ENCODE data around the gene LYRM9. TPM values are rescaled to one million over a fixed set of nuclear protein-coding genes. Genes with fewer than 3 reads are reported as not detected.

LYRM9 gene
- polyA plus RNA-seq, 1 donor from 2014 or later: 83.8 TPM

- Histone ChIP-seq H3K4me2 (ENCODE audit: low read length) (no peak overlapping the region), H3K36me3 (ENCODE audit: insufficient read depth, low read length) (no peaks in the 10 kb centered on the region), H3F3A (ENCODE audit: insufficient read depth, low read length, poor library complexity, severe bottlenecking) (no peaks in the 10 kb centered on the region), H2AFZ (ENCODE audit: low read depth, low read length) (peak overlapping the region; percentile 4), H3K27ac (ENCODE audit: low read length) (no peak overlapping the region), H4K20me1 (ENCODE audit: insufficient read depth) (no peaks in the 10 kb centered on the region), H3K9ac (ENCODE audit: low read length) (peak overlapping the region; percentile 22), H3K27me3 (ENCODE audit: insufficient read depth, low read depth, low read length) (no peaks in the 10 kb centered on the region), H3K79me2 (replicated peaks; ENCODE audit: insufficient read depth, low read length) (no peaks in the 10 kb centered on the region), H3K9me2 (ENCODE audit: insufficient read depth, low read length) (no peaks in the 10 kb centered on the region), H3K9me3 (ENCODE audit: low read length) (no peaks in the 10 kb centered on the region), H3K4me3 (ENCODE audit: low read length) (no peak overlapping the region)
- no peak for TF ChIP-seq EP300 (conservative IDR thresholded peaks at IDR 0.05; ENCODE audit: poor library complexity, severe bottlenecking)
- no peak for TF ChIP-seq EZH2 (IDR thresholded peaks at IDR 0.05; ENCODE audit: borderline replicate concordance, insufficient read depth, low read length, poor library complexity, severe bottlenecking)
- TF ChIP-seq REST (IDR thresholded peaks at IDR 0.05; ENCODE audit: borderline replicate concordance): no peak
- TF ChIP-seq RAD21 (conservative IDR thresholded peaks at IDR 0.05): no peak
- no peak for TF ChIP-seq TAF1 (IDR thresholded peaks at IDR 0.05; ENCODE audit: low read depth)
- TF ChIP-seq CTCF (IDR thresholded peaks at IDR 0.05; ENCODE audit: poor library complexity, severe bottlenecking): no peak
- TF ChIP-seq MXI1 (conservative IDR thresholded peaks at IDR 0.05; ENCODE audit: poor library complexity, severe bottlenecking): no peak
- TF ChIP-seq POLR2AphosphoS5 (IDR thresholded peaks at IDR 0.05): no peak
- no peak for TF ChIP-seq SMC3 (conservative IDR thresholded peaks at IDR 0.05; ENCODE audit: poor library complexity)
Observed at GRCh38 chr17:27905447-27906225, 12.5 kb upstream of the LYRM9 start.

DNA sequence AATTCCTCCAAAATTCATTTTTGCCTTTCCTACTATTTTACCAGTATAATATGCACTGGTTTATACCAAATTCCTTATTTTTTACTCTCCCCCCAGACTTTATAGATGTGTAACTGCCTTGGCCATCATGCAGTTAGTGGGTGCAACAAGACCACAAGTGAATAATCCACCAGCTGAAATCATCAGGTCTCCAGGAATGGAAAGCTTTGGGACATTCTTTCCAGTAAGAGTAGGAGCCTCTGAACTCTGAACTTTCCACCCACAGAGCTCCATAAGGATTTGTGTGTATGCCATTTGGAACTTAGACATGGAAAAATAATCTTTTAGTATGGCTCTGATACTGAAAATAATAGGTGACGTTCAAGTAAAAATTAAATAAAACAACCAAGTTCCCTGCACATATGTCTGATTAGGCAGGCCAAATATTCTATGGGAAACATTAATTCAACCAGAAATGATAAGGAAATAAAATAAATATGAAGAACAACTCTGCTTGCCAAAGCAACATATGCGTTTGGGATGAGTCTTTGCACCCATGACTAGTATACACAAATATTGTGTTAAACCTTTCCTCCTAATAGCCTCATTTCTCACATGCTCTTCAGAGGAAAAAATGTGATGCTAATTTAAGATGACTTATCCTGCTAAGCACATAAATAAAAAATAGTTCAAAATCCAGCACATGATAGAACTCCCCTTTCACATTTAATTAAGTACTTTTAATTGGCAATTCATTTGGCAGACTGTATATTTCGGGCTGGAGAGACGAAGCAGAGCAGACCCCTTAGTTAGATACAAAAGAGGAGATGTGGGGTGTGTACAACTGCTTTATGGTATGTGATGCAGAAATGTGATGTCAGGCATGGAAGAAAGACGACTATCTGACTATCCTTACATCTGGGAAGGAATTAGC, 11.6 kb upstream of the LYRM9 start:
- TF ChIP-seq TAF1 (IDR thresholded peaks at IDR 0.05; ENCODE audit: low read depth): no peak
- no peak for TF ChIP-seq CTCF (IDR thresholded peaks at IDR 0.05; ENCODE audit: poor library complexity, severe bottlenecking)
- TF ChIP-seq EZH2 (IDR thresholded peaks at IDR 0.05; ENCODE audit: borderline replicate concordance, insufficient read depth, low read length, poor library complexity, severe bottlenecking): no peak
- no peak for TF ChIP-seq POLR2AphosphoS5 (IDR thresholded peaks at IDR 0.05)
- TF ChIP-seq MXI1 (conservative IDR thresholded peaks at IDR 0.05; ENCODE audit: poor library complexity, severe bottlenecking): no peak
- no peak for TF ChIP-seq REST (IDR thresholded peaks at IDR 0.05; ENCODE audit: borderline replicate concordance)
- no peak for TF ChIP-seq EP300 (conservative IDR thresholded peaks at IDR 0.05; ENCODE audit: poor library complexity, severe bottlenecking)
- TF ChIP-seq SMC3 (conservative IDR thresholded peaks at IDR 0.05; ENCODE audit: poor library complexity): no peak
- TF ChIP-seq RAD21 (conservative IDR thresholded peaks at IDR 0.05): no peak
- no peaks in the 10 kb centered on the region for H3K79me2 ChIP-seq (replicated peaks; ENCODE audit: insufficient read depth, low read length)
- H3K4me3 ChIP-seq (ENCODE audit: low read length): no peak overlapping the region
- H3K4me2 ChIP-seq (ENCODE audit: low read length): no peak overlapping the region
- H3K9me2 ChIP-seq (ENCODE audit: insufficient read depth, low read length): no peaks in the 10 kb centered on the region
- no peaks in the 10 kb centered on the region for H3K9me3 ChIP-seq (ENCODE audit: low read length)
- H3F3A ChIP-seq (ENCODE audit: insufficient read depth, low read length, poor library complexity, severe bottlenecking): no peaks in the 10 kb centered on the region
- no peaks in the 10 kb centered on the region for H3K36me3 ChIP-seq (ENCODE audit: insufficient read depth, low read length)
- H3K9ac ChIP-seq (ENCODE audit: low read length): no peak overlapping the region
- no peaks in the 10 kb centered on the region for H4K20me1 ChIP-seq (ENCODE audit: insufficient read depth)
- no peak overlapping the region for H3K27ac ChIP-seq (ENCODE audit: low read length)
- H3K27me3 ChIP-seq (ENCODE audit: insufficient read depth, low read depth, low read length): no peaks in the 10 kb centered on the region
- H2AFZ ChIP-seq (ENCODE audit: low read depth, low read length): no peak overlapping the region
